ENCODE measurements around the gene ZNF91.
"Not testable (repeated sequence)": the region's sequence is repeated elsewhere in the genome, so short reads cannot be mapped to it uniquely, and the experiment has no call there.

ZNF91 gene

DNA sequence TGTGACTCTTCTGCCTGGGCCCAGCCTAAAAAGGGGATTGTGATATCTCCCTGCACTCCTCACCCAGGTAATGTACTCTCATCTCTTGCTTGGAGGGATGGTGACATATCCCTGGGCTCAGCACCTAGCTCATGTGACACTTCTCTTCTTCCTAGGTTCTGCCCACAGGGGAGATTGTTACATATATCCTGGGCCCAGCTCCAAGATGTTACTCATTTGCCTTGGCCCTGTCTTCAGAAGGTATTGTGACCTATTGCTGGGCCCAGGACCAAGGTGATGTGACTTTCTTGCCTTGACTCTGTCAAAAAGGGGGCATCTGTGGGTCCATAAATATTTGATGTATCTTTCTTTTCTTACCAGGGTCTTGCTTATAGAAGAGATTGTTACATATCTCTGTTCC, 73.9 kb downstream of the ZNF91 start:
- in situ Hi-C loops (cut with MboI; ENCODE audit: low sequenced_read_pairs) = not testable (repeated sequence)

DNA sequence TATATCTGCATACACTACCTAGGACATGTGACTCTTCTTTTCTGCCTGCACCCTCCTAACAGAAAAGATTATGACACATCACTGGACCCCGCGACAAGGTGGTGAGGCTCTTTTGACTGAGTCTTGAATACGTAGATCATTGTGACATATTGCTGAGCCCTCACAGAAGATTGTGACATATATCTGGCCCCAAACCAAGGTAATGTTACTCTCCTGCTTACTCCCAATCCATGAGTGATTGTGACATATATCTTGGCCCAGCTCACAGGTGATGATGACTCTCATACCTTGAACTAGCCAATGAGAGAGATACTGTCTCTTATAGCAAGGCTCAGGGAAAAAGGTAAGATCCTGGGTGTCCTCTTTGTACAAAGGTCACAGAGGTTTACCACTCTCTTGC, 75.7 kb downstream of the ZNF91 start:
- in situ Hi-C loops (cut with MboI; ENCODE audit: low sequenced_read_pairs) = not testable (repeated sequence)

DNA sequence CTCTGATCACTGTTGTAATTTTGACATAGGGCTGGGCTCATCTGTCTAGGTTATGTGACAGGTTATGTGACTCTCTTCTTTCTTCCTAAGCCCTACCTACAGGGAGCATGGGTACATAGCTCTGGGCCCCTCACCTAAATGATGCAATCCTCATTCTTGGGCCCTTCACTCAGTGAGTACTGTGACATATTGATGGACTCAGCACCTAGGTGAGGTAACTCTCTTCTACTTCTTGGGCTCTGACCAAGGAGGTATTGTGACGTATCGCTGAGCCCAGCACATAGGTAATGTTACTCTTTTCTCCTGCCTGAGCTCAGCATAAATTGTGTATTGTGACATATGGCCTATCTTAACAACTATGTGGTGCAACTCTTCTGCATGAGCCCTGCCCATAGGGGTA, 76.3 kb downstream of the ZNF91 start:
- in situ Hi-C loops (cut with MboI; ENCODE audit: low sequenced_read_pairs) = not testable (repeated sequence)

DNA sequence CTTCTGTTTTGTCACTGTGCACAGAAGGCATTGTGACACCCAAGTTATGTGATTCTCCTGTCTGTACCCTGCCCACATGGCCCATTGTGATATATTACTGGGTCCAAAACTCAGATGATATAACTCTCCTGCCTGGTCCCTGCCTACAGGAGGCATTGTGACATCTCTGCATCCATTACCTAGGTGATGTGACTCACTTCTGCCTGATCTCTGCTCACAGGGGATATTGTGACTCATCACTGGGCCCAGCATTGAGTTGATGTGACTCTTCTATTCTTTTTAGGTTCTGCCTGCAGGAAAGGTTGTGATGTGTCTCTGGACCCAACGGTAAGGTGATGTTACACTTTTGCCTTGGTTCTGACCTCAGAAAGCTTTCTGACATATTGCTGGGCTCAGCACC, 77.1 kb downstream of the ZNF91 start:
- in situ Hi-C loops (cut with MboI; ENCODE audit: low sequenced_read_pairs) = no loop called here

DNA sequence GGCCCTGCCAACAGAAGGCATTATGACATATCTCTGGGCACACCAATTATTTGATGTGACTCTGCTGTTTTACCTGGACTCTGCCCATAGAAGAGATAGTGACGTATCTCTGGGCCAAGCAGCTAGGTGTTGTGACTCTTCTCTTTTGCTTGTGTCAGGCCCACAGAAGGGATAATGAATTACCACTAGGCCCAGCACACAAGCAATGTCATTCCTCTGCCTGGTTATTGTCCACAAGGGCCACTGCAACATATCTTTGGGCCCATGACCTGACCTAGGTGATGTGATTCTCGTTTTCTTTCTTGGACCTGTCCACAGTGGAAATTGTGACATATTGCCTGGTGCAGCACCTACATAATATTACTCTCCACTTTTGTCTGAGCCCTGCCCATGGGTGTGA, 80.0 kb downstream of the ZNF91 start:
- in situ Hi-C loops (cut with MboI; ENCODE audit: low sequenced_read_pairs) = no loop called here

DNA sequence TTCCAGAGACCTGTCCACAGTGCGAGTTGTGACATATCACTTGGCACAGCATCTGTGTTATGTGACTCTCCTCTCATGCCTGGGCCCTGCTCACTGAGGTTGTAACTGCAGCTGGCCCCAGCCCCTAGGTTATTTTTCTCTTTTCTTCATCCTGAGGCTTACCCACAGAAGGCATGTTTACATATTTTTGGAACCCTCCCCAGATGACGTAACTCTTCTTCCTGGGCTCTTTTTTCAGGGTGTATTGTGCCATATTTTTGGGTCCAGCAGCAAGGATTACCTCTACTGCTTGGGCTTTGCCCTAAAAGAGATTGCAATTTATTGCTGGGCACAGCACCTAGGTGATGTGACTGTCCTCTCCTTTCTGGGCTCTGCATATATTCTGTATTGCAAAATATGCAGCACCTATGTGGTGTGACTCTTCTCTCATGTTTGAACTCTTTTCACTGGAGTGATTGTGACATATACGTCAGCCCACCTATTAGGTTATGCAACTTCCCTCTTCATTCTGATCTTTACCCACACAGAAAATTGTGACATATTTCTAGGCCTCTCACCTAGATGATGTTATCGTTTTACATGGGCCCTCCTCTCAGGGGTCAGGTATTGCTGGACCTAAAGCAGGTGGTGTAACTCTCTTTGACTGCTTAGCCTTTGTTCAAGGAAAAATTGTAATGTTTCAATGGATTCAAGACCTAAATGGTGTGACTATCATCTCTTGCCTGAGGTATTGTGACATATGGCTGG, 80.6 kb downstream of the ZNF91 start:
- in situ Hi-C loops (cut with MboI; ENCODE audit: low sequenced_read_pairs) = no loop called here

DNA sequence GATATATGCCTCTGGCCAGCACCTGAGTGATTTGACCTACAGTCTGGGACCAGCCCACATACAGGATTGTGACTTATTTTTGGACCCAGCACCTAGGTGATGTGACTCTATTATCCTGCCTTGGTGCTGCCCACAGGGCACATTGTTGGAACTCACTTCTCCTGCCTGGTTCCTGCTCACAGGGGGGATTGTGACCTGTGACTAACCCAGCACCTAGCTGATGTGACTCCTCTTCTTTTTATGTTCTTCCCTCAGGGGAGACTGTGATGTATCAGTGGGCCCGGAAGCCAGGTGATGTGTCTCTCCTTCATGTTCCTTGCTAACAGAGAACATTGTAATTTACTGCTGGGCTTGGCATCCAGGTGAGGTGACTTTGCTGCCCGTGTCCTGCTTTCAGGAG, 82.1 kb downstream of the ZNF91 start:
- in situ Hi-C loops (cut with MboI; ENCODE audit: low sequenced_read_pairs) = no loop called here

DNA sequence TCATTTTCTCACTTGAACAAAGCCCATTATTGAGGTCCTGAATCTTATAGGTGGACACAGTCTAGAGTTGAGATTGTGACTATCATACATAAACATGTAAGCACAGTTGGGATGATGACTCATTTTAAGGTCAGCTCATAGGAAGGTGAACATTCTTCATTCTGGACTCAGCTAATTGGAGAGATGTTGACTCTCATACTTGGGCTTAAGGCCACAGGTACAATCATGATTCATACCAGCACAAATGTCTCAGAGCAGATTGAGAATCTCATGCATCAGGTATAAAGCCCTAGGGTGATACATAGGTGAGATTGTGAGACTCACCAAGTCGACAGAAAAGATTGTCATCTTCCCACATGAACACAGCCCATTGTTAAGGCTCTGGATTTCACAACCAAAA, 82.8 kb downstream of the ZNF91 start:
- in situ Hi-C loops (cut with MboI; ENCODE audit: low sequenced_read_pairs) = no loop called here

DNA sequence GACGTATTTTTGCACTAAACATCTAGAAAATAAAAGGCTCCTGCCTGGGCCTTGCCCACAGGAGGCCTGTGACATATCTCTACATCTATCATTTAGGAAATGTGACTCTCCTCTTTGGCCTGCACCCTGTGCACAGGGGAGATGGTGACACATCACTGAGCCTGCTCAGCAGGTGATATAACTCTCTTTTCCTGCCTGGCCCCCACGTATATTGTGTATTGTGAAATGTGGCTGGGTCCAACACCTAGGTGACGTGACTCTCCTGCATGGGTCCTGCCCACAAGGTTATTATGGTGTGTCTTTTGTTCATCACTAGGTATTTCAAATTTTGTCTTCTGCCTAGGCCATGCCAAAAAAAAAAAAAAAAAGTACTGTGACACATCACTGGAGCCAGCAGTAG, 83.7 kb downstream of the ZNF91 start:
- in situ Hi-C loops (cut with MboI; ENCODE audit: low sequenced_read_pairs) = no loop called here

DNA sequence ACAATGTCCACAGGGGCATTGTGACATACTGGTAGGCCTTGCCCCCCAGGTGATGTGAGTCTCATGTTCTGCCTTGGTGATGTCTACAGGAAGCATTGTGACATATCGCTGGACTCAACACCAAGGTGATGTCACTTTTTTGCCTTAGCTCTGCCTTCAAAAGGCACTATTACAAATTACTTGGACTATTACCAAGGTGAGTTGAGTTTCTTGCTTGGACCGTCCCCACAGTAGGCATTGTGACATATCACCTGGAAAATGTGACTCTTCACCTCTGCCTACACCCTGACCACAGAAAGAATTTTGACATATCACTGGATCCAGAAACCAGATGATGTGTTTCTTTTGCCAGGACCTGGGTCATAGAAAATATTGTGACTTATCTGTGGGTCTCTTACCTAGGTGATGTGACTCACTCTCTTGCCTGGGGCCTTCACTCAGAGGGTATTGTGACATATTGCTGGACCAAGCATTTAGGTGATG, 84.5 kb downstream of the ZNF91 start:
- in situ Hi-C loops (cut with MboI; ENCODE audit: low sequenced_read_pairs) = no loop called here

DNA sequence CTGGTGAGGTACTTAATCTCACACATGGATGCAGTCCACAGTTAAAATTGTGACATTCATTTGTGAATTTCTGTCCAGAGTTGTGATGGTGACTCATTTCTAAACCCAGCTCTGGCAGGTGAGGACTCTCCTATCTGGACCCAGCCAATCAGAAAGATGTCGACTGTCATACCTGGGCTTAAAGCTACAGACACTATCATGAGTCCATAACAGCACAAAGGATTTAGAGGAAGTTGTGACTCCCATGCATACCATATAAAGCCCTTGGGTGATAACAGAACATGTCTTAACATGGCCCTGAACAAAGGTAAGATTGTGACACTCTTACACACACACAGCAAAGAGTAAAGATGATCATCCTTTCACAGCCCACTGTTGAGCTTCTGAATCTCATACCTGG, 85.3 kb downstream of the ZNF91 start:
- in situ Hi-C loops (cut with MboI; ENCODE audit: low sequenced_read_pairs) = no loop called here

DNA sequence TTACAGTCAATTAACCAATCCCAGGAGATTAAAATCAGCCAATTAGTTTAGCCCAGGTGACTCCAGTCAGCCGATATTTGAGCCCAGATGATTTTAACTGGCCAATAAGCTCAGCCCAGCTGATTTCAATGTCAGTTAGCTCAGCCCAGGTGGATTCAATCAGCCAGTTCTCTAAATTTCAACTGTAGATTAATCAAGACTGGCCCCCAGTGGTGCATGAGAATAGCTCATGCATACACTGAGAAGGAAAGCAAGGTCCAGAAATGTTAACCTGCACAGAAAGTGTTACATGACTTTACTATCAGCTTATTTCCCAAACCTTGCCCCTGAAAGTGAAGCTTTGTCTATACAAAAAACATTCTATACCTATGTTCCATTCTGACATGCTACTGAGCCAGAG, 89.7 kb downstream of the ZNF91 start:
- in situ Hi-C loops (cut with MboI; ENCODE audit: low sequenced_read_pairs) = no loop called here

DNA sequence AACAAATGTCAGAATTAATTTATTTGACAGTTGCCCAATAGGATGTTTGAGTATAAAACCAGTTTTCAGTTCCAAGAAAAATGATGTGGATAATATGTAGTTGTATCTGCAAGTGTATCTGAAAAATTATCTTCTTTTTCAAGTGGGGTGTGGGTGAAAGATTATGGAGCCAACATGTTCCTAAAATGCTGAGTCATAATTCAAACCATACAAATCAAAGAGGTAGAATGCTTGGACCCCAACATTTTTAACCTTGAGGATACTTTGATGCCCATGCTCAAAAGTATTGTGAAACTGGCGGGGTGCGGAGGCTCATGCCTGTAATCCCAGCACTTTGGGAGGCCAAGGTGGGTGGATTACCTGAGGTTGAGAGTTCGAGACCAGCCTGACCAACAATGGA, 91.0 kb downstream of the ZNF91 start:
- in situ Hi-C loops (cut with MboI; ENCODE audit: low sequenced_read_pairs) = no loop called here

DNA sequence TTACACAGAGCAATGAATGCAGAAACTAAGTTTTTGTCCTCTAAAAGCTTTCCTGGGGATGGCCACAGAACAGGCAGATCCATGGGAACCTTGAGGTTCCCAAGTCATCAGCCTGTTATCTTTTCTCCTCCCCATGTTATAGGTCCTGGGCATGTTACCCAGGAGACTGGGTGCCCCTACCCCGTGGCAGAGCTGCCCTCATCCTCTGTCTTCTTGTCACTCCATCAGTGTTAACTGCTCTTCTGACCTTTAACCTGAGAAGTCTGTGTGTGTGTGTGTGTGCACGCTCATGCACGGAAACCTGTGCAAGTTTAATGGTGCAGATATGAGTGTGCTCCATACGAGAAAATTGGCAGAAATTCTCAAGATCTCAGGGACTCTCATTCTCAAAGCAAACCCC, 101.1 kb downstream of the ZNF91 start:
- in situ Hi-C loops (cut with MboI; ENCODE audit: low sequenced_read_pairs) = no loop called here

DNA sequence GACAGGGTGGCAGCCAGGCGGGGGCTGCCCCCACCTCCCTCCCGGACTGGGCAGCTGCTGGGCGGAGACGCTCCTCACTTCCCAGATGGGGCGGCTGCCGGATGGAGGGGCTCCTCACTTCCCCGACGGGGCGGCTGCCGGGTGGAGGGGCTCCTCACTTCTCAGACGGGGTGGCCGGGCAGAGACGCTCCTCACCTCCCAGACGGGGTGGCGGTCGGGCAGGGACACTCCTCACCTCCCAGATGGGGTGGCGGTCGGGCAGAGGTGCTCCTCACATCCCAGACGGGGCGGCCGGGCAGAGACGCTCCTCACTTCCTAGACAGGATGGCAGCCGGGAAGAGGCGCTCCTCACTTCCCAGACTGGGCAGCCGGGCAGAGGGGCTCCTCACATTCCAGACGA, 105.3 kb downstream of the ZNF91 start:
- in situ Hi-C loops (cut with MboI; ENCODE audit: low sequenced_read_pairs) = not testable (repeated sequence)

All from HL-60/S4 treated with phorbol 12-myristate 13-acetate at 8.2 ng/mL for 4 days and 3 days (cell line).